Activated T-cell treated with anti-CD3 and anti-CD28 coated beads, Interleukin-2, amount 50 U/mL, for 24 hours (primary cell): ENCODE results near the gene MSTN.
"Not testable (repeated sequence)": the region's sequence is repeated elsewhere in the genome, so short reads cannot be mapped to it uniquely, and the experiment has no call there.

ENCODE experiments used
- DNase-seq: peaks from one replicate; pipeline ENCODE4 v3.0.0-alpha.2; 2020
- H3K27ac Mint-ChIP-seq: 2 replicates; pipeline ENCODE4 v1.8.0; 2020; ENCODE audit warnings: mild to moderate bottlenecking, mixed read lengths
- H3K27me3 Mint-ChIP-seq: 2 replicates; pipeline ENCODE4 v1.8.0; 2020; ENCODE audit warnings: mixed read lengths
- H3K36me3 Mint-ChIP-seq: 2 replicates; pipeline ENCODE4 v1.8.0; 2020; ENCODE audit warnings: low read depth, mixed read lengths
- H3K4me1 Mint-ChIP-seq: 2 replicates; pipeline ENCODE4 v1.8.0; 2020; ENCODE audit warnings: low read depth, mixed read lengths
- H3K4me3 Mint-ChIP-seq: 2 replicates; pipeline ENCODE4 v1.8.0; 2020; ENCODE audit warnings: mild to moderate bottlenecking, moderate library complexity, mixed read lengths
- H3K9me3 Mint-ChIP-seq: 2 replicates; pipeline ENCODE4 v1.8.0; 2020; ENCODE audit warnings: mixed read lengths

MSTN gene

DNA sequence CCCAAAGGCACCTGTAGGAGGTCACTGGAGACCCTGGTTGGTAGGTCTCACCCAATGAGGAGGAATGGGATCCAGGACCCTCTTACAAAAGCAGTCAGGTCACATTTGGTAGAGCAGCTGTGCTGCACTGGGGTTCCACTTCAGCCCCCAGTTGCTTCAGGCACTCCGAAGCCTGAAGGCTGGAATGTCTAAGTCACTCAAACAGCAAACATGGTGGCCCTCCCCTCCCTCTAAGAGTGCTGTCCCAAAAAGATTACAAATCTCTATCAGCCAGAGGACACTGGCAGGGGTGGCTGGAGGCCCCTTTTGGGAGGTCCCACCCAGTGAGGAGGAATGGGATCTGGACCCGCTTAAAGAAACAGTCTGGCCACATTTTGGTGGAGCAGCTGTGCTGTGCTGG lies 17.7 kb downstream of the MSTN start:
- DNase-seq: no peak
- Mint-ChIP-seq H3K9me3 (no peaks in the 10 kb centered on the region), H3K36me3 (no peaks in the 10 kb centered on the region), H3K27me3 (peaks cover 25% of the 10 kb centered on the region), H3K4me3 (no peak overlapping the region), H3K4me1 (no peaks in the 10 kb centered on the region), H3K27ac (no peak overlapping the region)

DNA sequence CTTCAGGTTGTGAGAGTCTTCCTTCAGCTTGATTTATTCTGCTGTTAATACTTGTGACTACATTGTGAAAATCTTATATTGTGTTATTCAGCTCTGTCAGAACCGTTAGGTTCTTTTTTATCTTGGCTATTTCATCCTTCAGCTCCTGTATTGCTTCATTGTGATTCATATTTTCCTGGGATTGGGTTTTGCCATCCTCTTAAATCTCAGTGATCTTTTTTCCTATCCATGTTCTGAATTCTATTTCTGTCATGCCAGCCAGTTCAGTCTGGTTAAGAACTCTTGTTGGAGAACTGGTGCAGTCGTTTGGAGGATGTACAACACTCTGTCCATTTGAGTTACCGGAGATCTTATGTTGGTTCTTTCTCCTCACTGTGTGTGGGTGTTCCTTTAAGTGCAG lies 19.1 kb downstream of the MSTN start:
- peaks cover 25% of the 10 kb centered on the region for H3K27me3 Mint-ChIP-seq
- no peak for DNase-seq
- no peaks in the 10 kb centered on the region for H3K4me1 Mint-ChIP-seq
- H3K4me3 Mint-ChIP-seq: no peak overlapping the region
- H3K36me3 Mint-ChIP-seq: no peaks in the 10 kb centered on the region
- no peak overlapping the region for H3K27ac Mint-ChIP-seq
- no peaks in the 10 kb centered on the region for H3K9me3 Mint-ChIP-seq

DNA sequence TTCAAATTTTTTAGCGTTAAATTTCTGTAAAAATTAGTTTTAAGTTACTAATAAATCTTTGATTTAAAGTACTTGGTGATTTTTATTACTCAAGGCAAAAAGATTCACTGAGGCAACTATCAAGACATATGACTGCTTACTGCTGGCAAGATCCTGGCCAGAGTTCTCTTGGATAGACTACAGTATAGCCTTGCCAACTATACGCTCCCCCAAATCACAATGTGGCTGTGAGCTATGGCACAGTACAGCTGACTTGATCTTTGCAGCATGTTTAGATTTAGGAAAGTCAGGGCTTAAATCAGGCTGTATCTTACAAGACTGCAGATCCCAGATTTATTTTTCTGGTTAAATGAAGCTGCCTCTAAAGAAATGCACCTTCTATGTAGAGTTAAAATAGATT lies 26.5 kb downstream of the MSTN start:
- H3K27me3 Mint-ChIP-seq: no peaks in the 10 kb centered on the region

DNA sequence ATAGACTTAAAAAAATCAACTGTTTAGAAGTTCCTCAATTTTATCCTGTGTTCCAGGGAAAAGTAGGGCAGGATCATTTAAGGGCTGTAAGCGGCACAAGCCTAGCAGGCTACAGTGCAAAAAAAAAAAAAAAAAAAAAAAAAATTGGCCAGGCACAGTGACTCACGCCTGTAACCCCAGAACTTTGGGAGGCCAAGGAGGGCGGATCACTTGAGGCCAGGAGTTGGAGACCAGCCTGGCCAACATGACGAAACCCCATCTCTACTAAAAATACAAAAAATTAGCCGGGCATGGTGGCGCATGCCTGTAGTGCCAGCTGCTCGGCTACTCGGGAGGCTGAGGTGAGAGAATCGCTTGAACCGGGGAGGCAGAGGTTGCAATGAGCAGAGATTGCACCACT lies 28.1 kb downstream of the MSTN start:
- not testable (repeated sequence) for H3K27ac Mint-ChIP-seq, H3K4me1 Mint-ChIP-seq, H3K9me3 Mint-ChIP-seq, H3K4me3 Mint-ChIP-seq, H3K27me3 Mint-ChIP-seq, DNase-seq, H3K36me3 Mint-ChIP-seq

More for the DNA sequence above, 26.5 kb downstream of the MSTN start:
- Mint-ChIP-seq H3K36me3 (no peaks in the 10 kb centered on the region), H3K4me1 (no peaks in the 10 kb centered on the region), H3K4me3 (no peak overlapping the region), H3K9me3 (no peaks in the 10 kb centered on the region), H3K27ac (no peak overlapping the region)
- no peak for DNase-seq

DNA sequence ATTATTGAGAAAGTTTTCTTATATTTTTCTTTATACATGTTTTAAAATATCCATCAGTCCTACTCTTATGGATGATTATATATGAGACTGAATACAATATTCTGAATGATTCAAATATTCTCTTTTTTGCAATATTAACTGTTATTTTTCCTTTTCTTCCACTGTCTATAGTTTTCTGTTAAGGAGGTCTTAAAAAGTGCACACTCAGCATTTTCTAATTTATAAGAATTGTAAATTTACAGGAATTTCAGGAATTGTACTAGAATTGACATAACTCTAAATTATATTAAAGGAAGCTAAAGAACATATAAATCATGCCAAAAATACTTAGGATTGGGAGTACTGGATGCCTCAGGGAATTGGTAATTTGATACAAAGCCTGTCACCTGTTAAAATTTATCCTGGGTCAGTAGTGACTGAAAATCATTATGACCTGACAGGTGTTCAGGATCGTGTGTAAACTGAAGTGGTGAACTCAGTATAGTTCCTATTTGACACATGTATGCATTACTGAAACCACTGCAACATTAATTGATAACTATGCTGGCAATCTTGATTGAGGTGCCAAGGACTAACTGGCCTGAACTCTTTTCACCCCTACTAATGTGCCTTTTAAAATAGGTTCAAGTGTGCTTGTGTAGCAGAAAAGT lies 30.4 kb downstream of the MSTN start:
- H3K36me3 Mint-ChIP-seq: no peaks in the 10 kb centered on the region
- H3K4me1 Mint-ChIP-seq: no peaks in the 10 kb centered on the region
- no peak for DNase-seq
- H3K4me3 Mint-ChIP-seq: no peak overlapping the region
- H3K9me3 Mint-ChIP-seq: no peaks in the 10 kb centered on the region
- H3K27ac Mint-ChIP-seq: no peak overlapping the region
- H3K27me3 Mint-ChIP-seq: peaks cover 9% of the 10 kb centered on the region

DNA sequence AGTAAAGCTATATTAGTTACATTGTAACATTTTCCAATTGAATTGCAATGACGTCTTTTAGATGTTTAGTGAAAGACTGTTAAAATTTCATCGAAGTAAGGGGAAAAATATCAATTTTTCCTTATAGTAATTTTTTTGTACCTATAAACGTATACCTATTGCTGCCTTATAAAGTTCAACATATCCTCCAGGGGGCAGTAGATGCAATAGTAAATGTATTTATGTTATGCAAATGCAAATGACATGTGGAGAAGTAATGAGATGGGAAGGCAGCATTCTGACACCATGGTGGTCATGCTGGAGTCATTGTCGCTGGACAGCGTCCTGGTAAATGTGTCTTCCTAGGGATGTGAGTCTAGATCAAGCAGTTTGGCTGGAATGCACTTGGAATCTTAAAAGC lies 38.7 kb downstream of the MSTN start:
- H3K4me1 Mint-ChIP-seq: no peaks in the 10 kb centered on the region
- no peak for DNase-seq
- H3K27ac Mint-ChIP-seq: no peak overlapping the region
- no peaks in the 10 kb centered on the region for H3K9me3 Mint-ChIP-seq
- no peaks in the 10 kb centered on the region for H3K36me3 Mint-ChIP-seq
- peaks cover 21% of the 10 kb centered on the region for H3K27me3 Mint-ChIP-seq
- no peak overlapping the region for H3K4me3 Mint-ChIP-seq

DNA sequence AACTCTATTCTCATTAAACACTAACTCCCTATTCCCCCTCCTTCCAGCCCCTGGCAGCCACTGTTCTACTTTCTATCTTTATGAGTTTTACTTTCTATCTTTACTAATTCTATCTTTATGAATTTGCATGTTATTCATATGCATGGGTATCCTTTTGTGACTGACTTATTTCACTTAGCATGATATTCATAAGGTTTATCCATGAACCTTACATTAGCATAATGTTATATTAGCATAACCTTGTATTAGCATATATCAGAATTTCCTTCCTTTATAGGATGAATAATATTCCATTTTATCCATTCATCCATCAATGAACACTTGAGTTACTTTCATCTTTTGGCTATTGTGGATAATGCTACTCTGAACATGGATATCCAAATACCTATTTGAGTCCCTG lies 41.8 kb downstream of the MSTN start:
- DNase-seq: no peak
- H3K9me3 Mint-ChIP-seq: peaks cover 19% of the 10 kb centered on the region

DNA sequence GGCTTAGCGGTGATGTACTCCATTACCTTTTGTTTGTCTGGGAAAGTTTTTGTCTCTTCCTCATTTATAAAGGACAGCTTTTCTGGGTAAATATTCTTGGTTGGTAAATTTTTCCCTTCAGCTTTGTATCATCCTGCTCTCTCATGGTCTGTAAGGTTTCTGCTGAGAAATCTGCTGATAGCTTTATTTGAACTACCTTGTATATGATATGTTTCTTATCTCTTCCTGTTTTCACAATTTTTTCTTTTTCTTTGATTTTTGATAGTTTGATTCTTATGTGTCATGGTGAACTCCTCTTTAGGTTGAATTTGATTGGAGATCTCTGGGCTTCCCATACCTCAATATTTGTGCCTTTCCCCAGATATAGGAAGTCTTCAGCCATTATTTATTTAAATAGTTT lies 44.7 kb downstream of the MSTN start:
- Mint-ChIP-seq H3K9me3 (peaks cover 27% of the 10 kb centered on the region), H3K4me3 (no peak overlapping the region), H3K4me1 (no peaks in the 10 kb centered on the region), H3K27ac (no peak overlapping the region), H3K27me3 (peaks cover 27% of the 10 kb centered on the region), H3K36me3 (no peaks in the 10 kb centered on the region)
- no peak for DNase-seq

More for the DNA sequence above, 41.8 kb downstream of the MSTN start:
- Mint-ChIP-seq H3K27me3 (peaks cover 21% of the 10 kb centered on the region), H3K36me3 (no peaks in the 10 kb centered on the region), H3K4me3 (no peak overlapping the region), H3K27ac (no peak overlapping the region), H3K4me1 (no peaks in the 10 kb centered on the region)

DNA sequence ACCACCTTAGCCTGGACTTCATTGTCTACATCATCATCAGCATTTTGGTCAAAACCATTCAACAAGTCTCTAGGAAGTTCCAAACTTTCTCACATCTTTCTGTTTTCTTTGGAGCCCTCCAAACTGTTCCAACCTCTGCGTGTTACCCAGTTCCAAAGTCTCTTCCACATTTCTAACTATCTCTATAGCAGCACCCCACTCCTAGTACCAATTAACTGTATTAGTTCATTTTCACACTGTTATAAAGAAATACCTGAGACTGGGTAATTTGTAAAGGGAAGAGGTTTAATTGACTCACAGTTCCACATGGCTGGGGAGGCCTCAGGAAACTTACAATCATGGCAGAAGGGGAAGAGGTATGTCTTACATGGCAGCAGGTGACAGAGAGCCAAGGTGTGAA lies 46.6 kb downstream of the MSTN start:
- peaks cover 21% of the 10 kb centered on the region for H3K27me3 Mint-ChIP-seq
- H3K9me3 Mint-ChIP-seq: peaks cover 27% of the 10 kb centered on the region
- not testable (repeated sequence) for H3K27ac Mint-ChIP-seq, H3K36me3 Mint-ChIP-seq, H3K4me1 Mint-ChIP-seq, DNase-seq, H3K4me3 Mint-ChIP-seq
